Neural crest cell (in vitro differentiated cells): ENCODE results near the gene NKX6-2. TPM values are rescaled to one million over a fixed set of nuclear protein-coding genes. Genes with fewer than 3 reads are reported as not detected.

ENCODE experiments used
- DNase-seq: peaks from one replicate; pipeline ENCODE4 v3.0.0; 2021; ENCODE audit warnings: low read depth, mixed read lengths, low spot score
- H3K27ac Mint-ChIP-seq: one replicate; pipeline ENCODE4 v1.8.0; 2021; ENCODE audit warnings: mild to moderate bottlenecking, mixed read lengths; ENCODE audit not compliant: unreplicated experiment
- H3K27me3 Mint-ChIP-seq: 2 replicates; pipeline ENCODE4 v1.8.0; 2021; ENCODE audit warnings: low read depth, mild to moderate bottlenecking, mixed read lengths
- H3K36me3 Mint-ChIP-seq: 2 replicates; pipeline ENCODE4 v1.8.0; 2021; ENCODE audit warnings: low read depth, mild to moderate bottlenecking, mixed read lengths
- H3K4me1 Mint-ChIP-seq: 2 replicates; pipeline ENCODE4 v1.8.0; 2021; ENCODE audit warnings: mixed read lengths
- H3K4me3 Mint-ChIP-seq: one replicate; pipeline ENCODE4 v1.8.0; 2021; ENCODE audit warnings: mild to moderate bottlenecking, mixed read lengths
- H3K9me3 Mint-ChIP-seq: 2 replicates; pipeline ENCODE4 v1.8.0; 2021; ENCODE audit warnings: mixed read lengths
- CTCF ChIP-seq: fragments of 200-600 bp; sonication (generic); conservative IDR thresholded peaks from 2 replicates; pipeline ENCODE4 v1.5.0; 2021; ENCODE audit warnings: antibody characterized with exemption, mild to moderate bottlenecking
- total RNA-seq: library from RNA; stranded (reverse); gene quantifications from 2 replicates; pipeline ENCODE4 v1.2.1, GENCODE V29; 2021

Gene NKX6-2
- total RNA-seq, 1 donor from 2014 or later, result not detected

- Mint-ChIP-seq H3K4me1 (peaks cover 11% of the 10 kb centered on the region), H3K27ac (no peak overlapping the region), H3K4me3 (no peak overlapping the region), H3K27me3 (peaks cover 55% of the 10 kb centered on the region), H3K9me3 (no peaks in the 10 kb centered on the region), H3K36me3 (peaks cover 14% of the 10 kb centered on the region)
- no peak for DNase-seq
- TF ChIP-seq CTCF, result no peak
Observed at GRCh38 chr10:132779549-132780294, 6.2 kb downstream of the NKX6-2 start.

GRCh38 chr10:132777441-132777840 is 8.5 kb downstream of the NKX6-2 start:
- DNase-seq, result no peak
- Mint-ChIP-seq H3K9me3 (no peaks in the 10 kb centered on the region), H3K36me3 (peaks cover 16% of the 10 kb centered on the region), H3K4me1 (no peaks in the 10 kb centered on the region), H3K4me3 (no peak overlapping the region), H3K27me3 (peaks cover 39% of the 10 kb centered on the region), H3K27ac (no peak overlapping the region)
- no peak for TF ChIP-seq CTCF

GRCh38 chr10:132776821-132777220 is 9.1 kb downstream of the NKX6-2 start:
- no peak for TF ChIP-seq CTCF
- no peaks in the 10 kb centered on the region for H3K4me1 Mint-ChIP-seq
- H3K9me3 Mint-ChIP-seq, result no peaks in the 10 kb centered on the region
- no peak for DNase-seq
- H3K27me3 Mint-ChIP-seq, result peaks cover 33% of the 10 kb centered on the region
- H3K27ac Mint-ChIP-seq, result no peak overlapping the region
- peaks cover 14% of the 10 kb centered on the region for H3K36me3 Mint-ChIP-seq
- H3K4me3 Mint-ChIP-seq, result no peak overlapping the region

- H3K27me3 Mint-ChIP-seq, result peaks cover 27% of the 10 kb centered on the region
- no peaks in the 10 kb centered on the region for H3K9me3 Mint-ChIP-seq
- no peak for DNase-seq
- H3K36me3 Mint-ChIP-seq, result peaks cover 11% of the 10 kb centered on the region
- no peaks in the 10 kb centered on the region for H3K4me1 Mint-ChIP-seq
- H3K27ac Mint-ChIP-seq, result no peak overlapping the region
- no peak overlapping the region for H3K4me3 Mint-ChIP-seq
- no peak for TF ChIP-seq CTCF
Observed at GRCh38 chr10:132776186-132776585, 9.8 kb downstream of the NKX6-2 start.

GRCh38 chr10:132774902-132775863 is 10.8 kb downstream of the NKX6-2 start:
- no peak for DNase-seq
- no peak overlapping the region for H3K4me3 Mint-ChIP-seq
- peaks cover 12% of the 10 kb centered on the region for H3K36me3 Mint-ChIP-seq
- no peak for TF ChIP-seq CTCF
- H3K4me1 Mint-ChIP-seq, result no peaks in the 10 kb centered on the region
- no peak overlapping the region for H3K27ac Mint-ChIP-seq
- H3K27me3 Mint-ChIP-seq, result peaks cover 19% of the 10 kb centered on the region
- H3K9me3 Mint-ChIP-seq, result no peaks in the 10 kb centered on the region
